PC-3 (cell line): ENCODE data around the gene CST5. TPM values are rescaled to one million over a fixed set of nuclear protein-coding genes. Genes with fewer than 3 reads are reported as not detected.
A peak's percentile ranks its signal among the peaks of the same experiment; 100 is the strongest.

Experiments used
- ATAC-seq: fragments of 200-7000 bp; cut with Tn5 transposase; 2 replicates; pipeline ENCODE4 v1.9.1; 2020; ENCODE audit warnings: mild to moderate bottlenecking, moderate library complexity
- BruUV-seq: library from RNA; stranded (reverse); fragments of 400-500 nt; replicated peaks from 2 replicates; lab custom pipeline; 2021; lab: Mats Ljungman, UMichigan
- CTCF ChIA-PET: fragments of 300-600 bp; sonication (Branson Sonifier 250); formaldehyde crosslinking; loops from one replicate; lab custom pipeline; 2022; ENCODE audit warnings: antibody characterized with exemption; lab: Charles Lee
- POLR2A ChIA-PET: fragments of 300-600 bp; sonication (Branson Sonifier 250); formaldehyde crosslinking; loops from one replicate; lab custom pipeline; 2022; ENCODE audit warnings: antibody characterized with exemption; ENCODE audit not compliant: unreplicated experiment; lab: Charles Lee
- DNase-seq: peaks from one replicate; pipeline ENCODE4 v3.0.0-alpha.2; 2015
- H2AFZ ChIP-seq: fragments of 300-600 bp; sonication (generic); 2 replicates; pipeline ENCODE4 v1.6.0; 2016; ENCODE audit warnings: antibody characterized with exemption, low read length
- H3F3A ChIP-seq: fragments of 300-600 bp; sonication (generic); one replicate; pipeline ENCODE4 v1.6.0; 2017; ENCODE audit warnings: antibody characterized with exemption, low read length, control low read depth, mild to moderate bottlenecking; ENCODE audit not compliant: unreplicated experiment
- H3K27ac ChIP-seq: fragments of 300-600 bp; sonication (generic); 2 replicates; pipeline ENCODE4 v1.5.1; 2016; ENCODE audit warnings: mild to moderate bottlenecking, low read length
- H3K27me3 ChIP-seq: fragments of 300-600 bp; sonication (generic); 2 replicates; pipeline ENCODE4 v1.6.1; 2016; ENCODE audit warnings: low read length, mixed read lengths
- H3K36me3 ChIP-seq: fragments of 300-600 bp; sonication (generic); 2 replicates; pipeline ENCODE4 v1.6.1; 2016; ENCODE audit warnings: low read depth, mixed run types, low read length, mixed read lengths
- H3K4me1 ChIP-seq: fragments of 300-600 bp; sonication (generic); 2 replicates; pipeline ENCODE4 v1.5.1; 2016; ENCODE audit warnings: low read length; ENCODE audit not compliant: insufficient read depth
- H3K4me2 ChIP-seq: fragments of 300-600 bp; sonication (generic); 2 replicates; pipeline ENCODE4 v1.6.0; 2016; ENCODE audit warnings: low read length
- H3K4me3 ChIP-seq: fragments of 300-600 bp; sonication (generic); 2 replicates; pipeline ENCODE4 v1.5.1; 2016; ENCODE audit warnings: mild to moderate bottlenecking, low read length, mixed read lengths
- H3K79me2 ChIP-seq: fragments of 300-600 bp; sonication (generic); 2 replicates; pipeline ENCODE4 v1.6.1; 2017; ENCODE audit warnings: low read length, mixed read lengths
- H3K9ac ChIP-seq: fragments of 300-600 bp; sonication (generic); 2 replicates; pipeline ENCODE4 v1.6.0; 2016; ENCODE audit warnings: mild to moderate bottlenecking, low read length
- H3K9me2 ChIP-seq: fragments of 300-600 bp; sonication (generic); replicated peaks from 2 replicates; pipeline ENCODE4 v1.6.1; 2016; ENCODE audit warnings: mixed run types, low read length, mixed read lengths
- H3K9me3 ChIP-seq: fragments of 300-600 bp; sonication (generic); 2 replicates; pipeline ENCODE4 v1.6.1; 2016; ENCODE audit warnings: low read length, mixed read lengths
- H4K20me1 ChIP-seq: fragments of 300-600 bp; sonication (generic); 2 replicates; pipeline ENCODE4 v1.6.1; 2016; ENCODE audit warnings: low read length, mixed read lengths
- EZH2 ChIP-seq: fragments of 300-600 bp; sonication (generic); IDR thresholded peaks from one replicate; pipeline ENCODE4 v1.6.1; 2017; ENCODE audit warnings: antibody characterized with exemption, mild to moderate bottlenecking, low read length; ENCODE audit not compliant: unreplicated experiment
- EZH2phosphoT487 ChIP-seq: fragments of 300-600 bp; sonication (generic); IDR thresholded peaks from 2 replicates; pipeline ENCODE4 v1.6.1; 2018; ENCODE audit warnings: mild to moderate bottlenecking, antibody characterized with exemption, low read length, borderline replicate concordance
- intact Hi-C: fragments of 100-400 bp; cut with micrococcal nuclease; formaldehyde crosslinking; loops from 2 replicates; pipeline ENCODE4 v1.9.0; 2023
- total RNA-seq: library from RNA; depleted of rRNA; stranded (reverse); fragments of >200 nt; gene quantifications from 2 replicates; pipeline ENCODE4 v1.2.3, GENCODE V29; 2014
- TF ChIP-seq, protein P1 (sequence below): fragments of 300-600 bp; sonication (generic); conservative IDR thresholded peaks from 2 replicates; pipeline ENCODE4 v1.5.1; 2017; ENCODE audit warnings: antibody characterized with exemption, low read depth, mild to moderate bottlenecking, low read length

Gene CST5
- total RNA-seq, 1 experiment from 2014 or later, result not detected

GRCh38 chr20:23881371-23881770 lies 1.8 kb upstream of the CST5 start:
- H3K79me2 ChIP-seq, result no peaks in the 10 kb centered on the region
- H3K9ac ChIP-seq, result no peak overlapping the region
- peaks cover 42% of the 10 kb centered on the region; the same call in 1 of the 2 replicates for H3K27me3 ChIP-seq
- TF ChIP-seq, protein P1, sequence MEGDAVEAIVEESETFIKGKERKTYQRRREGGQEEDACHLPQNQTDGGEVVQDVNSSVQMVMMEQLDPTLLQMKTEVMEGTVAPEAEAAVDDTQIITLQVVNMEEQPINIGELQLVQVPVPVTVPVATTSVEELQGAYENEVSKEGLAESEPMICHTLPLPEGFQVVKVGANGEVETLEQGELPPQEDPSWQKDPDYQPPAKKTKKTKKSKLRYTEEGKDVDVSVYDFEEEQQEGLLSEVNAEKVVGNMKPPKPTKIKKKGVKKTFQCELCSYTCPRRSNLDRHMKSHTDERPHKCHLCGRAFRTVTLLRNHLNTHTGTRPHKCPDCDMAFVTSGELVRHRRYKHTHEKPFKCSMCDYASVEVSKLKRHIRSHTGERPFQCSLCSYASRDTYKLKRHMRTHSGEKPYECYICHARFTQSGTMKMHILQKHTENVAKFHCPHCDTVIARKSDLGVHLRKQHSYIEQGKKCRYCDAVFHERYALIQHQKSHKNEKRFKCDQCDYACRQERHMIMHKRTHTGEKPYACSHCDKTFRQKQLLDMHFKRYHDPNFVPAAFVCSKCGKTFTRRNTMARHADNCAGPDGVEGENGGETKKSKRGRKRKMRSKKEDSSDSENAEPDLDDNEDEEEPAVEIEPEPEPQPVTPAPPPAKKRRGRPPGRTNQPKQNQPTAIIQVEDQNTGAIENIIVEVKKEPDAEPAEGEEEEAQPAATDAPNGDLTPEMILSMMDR, result no peak
- no peak for TF ChIP-seq EZH2phosphoT487
- no peak for TF ChIP-seq EZH2
- ATAC-seq, result no peak
- no peak overlapping the region for H3K4me3 ChIP-seq
- no peaks in the 10 kb centered on the region for H4K20me1 ChIP-seq
- no peak overlapping the region for H3K27ac ChIP-seq
- ChIA-PET POLR2A (no interaction called here), CTCF (no interaction called here)
- intact Hi-C loops, result no loop called here
- no peaks in the 10 kb centered on the region for H3F3A ChIP-seq
- no peaks in the 10 kb centered on the region for H3K9me3 ChIP-seq
- no TSS peak for BruUV-seq
- no peak overlapping the region for H2AFZ ChIP-seq
- no peaks in the 10 kb centered on the region for H3K9me2 ChIP-seq
- no peak overlapping the region for H3K4me2 ChIP-seq
- peaks cover 3% of the 10 kb centered on the region; the same call in 1 of the 2 replicates for H3K4me1 ChIP-seq
- H3K36me3 ChIP-seq, result no peaks in the 10 kb centered on the region
- no peak for DNase-seq

DNA sequence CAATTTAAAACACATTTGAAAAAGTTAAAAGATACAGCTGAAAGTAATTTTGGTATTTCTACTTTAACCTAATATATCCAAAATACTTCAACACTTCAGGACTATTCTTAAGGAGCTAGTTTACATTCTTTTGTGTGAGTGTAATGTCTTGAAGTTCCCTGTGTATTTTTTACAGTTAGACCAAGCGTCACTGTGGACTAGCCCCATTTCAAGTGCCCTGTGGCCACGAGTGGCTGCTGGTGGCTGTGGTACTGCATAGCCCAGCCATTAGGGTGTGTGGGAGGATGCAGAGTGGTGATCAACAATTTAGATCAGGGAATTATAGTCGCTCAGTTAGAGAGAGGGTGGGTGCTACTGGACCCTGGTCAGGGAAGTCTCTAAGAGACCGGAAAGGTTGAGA lies 869 bp upstream of the CST5 start:
- no peak overlapping the region for H3K27ac ChIP-seq
- peaks cover 39% of the 10 kb centered on the region; the same call in 1 of the 2 replicates for H3K27me3 ChIP-seq
- H3K9me2 ChIP-seq, result no peaks in the 10 kb centered on the region
- DNase-seq (no peak), ATAC-seq (no peak)
- no peak overlapping the region for H2AFZ ChIP-seq
- intact Hi-C loops, result no loop called here
- CTCF ChIA-PET, result no interaction called here
- BruUV-seq, result no TSS peak
- POLR2A ChIA-PET, result no interaction called here
- peaks cover 3% of the 10 kb centered on the region; the same call in 1 of the 2 replicates for H3K4me1 ChIP-seq
- no peaks in the 10 kb centered on the region for H3K36me3 ChIP-seq
- no peak overlapping the region for H3K4me2 ChIP-seq
- no peak overlapping the region for H3K9ac ChIP-seq
- H3K9me3 ChIP-seq, result no peaks in the 10 kb centered on the region
- H3K4me3 ChIP-seq, result no peak overlapping the region
- H3F3A ChIP-seq, result no peaks in the 10 kb centered on the region
- TF ChIP-seq EZH2 (no peak), EZH2phosphoT487 (no peak)
- TF ChIP-seq, protein P1, result no peak
- no peaks in the 10 kb centered on the region for H3K79me2 ChIP-seq
- no peaks in the 10 kb centered on the region for H4K20me1 ChIP-seq

GRCh38 chr20:23879811-23880374 lies 345 bp upstream of the CST5 start:
- H3K9ac ChIP-seq, result no peak overlapping the region
- no peaks in the 10 kb centered on the region for H3K9me3 ChIP-seq
- no peak for ATAC-seq
- ChIA-PET POLR2A (no interaction called here), CTCF (no interaction called here)
- H3K4me3 ChIP-seq, result no peak overlapping the region
- intact Hi-C loops, result no loop called here
- peaks cover 42% of the 10 kb centered on the region for H3K27me3 ChIP-seq
- no TSS peak for BruUV-seq
- H3K4me1 ChIP-seq, result peaks cover 3% of the 10 kb centered on the region; the same call in 1 of the 2 replicates
- no peaks in the 10 kb centered on the region for H3K79me2 ChIP-seq
- H3K9me2 ChIP-seq, result no peaks in the 10 kb centered on the region
- peak; percentile 49 for DNase-seq
- H3K36me3 ChIP-seq, result no peaks in the 10 kb centered on the region
- H3K27ac ChIP-seq, result no peak overlapping the region
- no peak overlapping the region for H2AFZ ChIP-seq
- H4K20me1 ChIP-seq, result no peaks in the 10 kb centered on the region
- no peaks in the 10 kb centered on the region for H3F3A ChIP-seq
- TF ChIP-seq, protein P1, result no peak
- TF ChIP-seq EZH2phosphoT487, result no peak
- TF ChIP-seq EZH2, result no peak
- no peak overlapping the region for H3K4me2 ChIP-seq
